GM21717 (cell line): ENCODE data around the gene LRRC71.

Experiments
- ATAC-seq: cut with Tn5 transposase; IDR thresholded peaks from one replicate; pipeline ENCODE4 v1.9.1; 2021; ENCODE audit warnings: mild to moderate bottlenecking, moderate library complexity; ENCODE audit not compliant: unreplicated experiment

Gene LRRC71

DNA sequence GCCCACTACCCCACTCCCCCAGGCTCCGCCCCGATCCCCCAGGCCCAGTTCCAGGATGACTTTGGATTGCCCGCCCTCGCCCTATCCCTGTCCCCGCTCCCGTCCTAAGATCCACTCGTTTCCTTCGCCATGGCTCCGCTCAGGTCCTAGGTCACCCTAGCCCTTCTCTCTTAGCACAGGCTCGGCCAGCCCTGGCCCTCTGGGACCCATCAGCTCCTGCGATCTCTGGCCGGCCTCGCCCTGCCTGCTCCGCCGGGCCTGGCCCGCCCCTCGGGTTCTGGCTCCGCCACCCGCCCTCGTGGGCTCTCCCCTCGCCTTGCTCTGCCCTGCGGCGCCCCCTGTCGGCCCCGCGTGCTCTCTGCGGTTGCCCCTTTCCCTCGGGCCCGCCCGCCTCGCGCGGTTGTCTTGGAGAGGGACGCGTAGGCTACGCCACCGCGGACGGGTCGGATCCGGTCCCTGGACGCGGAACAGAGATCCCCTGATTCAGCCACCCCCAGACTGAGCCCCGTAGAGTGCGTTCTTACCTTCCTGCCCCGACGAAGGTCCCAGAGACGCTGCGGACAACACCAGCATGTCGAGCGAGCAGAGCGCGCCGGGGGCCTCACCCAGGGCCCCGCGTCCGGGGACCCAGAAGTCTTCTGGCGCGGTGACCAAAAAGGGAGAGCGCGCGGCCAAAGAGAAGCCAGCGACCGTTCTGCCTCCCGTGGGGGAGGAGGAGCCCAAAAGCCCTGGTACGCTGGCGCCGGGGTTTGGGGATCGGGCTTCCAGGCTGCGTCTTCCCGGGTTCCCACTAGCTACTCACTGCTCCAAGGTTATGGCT, at the start of gene LRRC71:
Gene LRRC71 (plus strand): TSS at position 400 of the 820 bp plus-strand sequence. CDS start 172 bp downstream, at position 572.
- no peak for ATAC-seq

DNA sequence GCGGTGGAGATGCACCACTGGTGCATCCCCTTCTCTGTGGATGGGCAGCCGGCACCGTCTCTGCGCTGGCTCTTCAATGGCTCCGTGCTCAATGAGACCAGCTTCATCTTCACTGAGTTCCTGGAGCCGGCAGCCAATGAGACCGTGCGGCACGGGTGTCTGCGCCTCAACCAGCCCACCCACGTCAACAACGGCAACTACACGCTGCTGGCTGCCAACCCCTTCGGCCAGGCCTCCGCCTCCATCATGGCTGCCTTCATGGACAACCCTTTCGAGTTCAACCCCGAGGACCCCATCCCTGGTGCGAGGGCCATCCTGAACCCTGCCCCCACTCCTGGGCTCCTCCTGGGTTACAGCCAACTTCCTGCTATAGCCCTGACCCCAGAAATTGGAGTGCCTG, 46.8 kb upstream of the LRRC71 start:
- no peak for ATAC-seq

DNA sequence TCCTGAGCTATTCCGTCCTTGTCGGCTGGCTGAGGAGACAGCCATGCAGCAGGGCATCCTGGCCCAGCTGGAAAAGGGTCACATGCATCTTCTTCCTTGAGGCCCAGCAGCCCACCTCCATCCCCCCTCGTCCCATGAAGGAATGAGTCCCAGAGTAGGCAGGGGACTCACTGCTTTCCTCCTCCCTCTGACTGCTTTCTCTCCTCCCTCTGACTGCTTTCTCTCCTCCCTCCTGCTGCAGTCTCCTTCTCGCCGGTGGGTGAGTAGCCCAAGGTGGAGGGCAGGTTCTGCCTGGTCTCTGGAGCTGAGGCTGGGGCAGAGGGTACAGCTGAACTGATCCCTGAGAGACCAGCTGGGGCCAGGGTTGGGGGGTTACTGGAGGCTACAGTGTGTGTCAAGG, 46.3 kb upstream of the LRRC71 start:
- no peak for ATAC-seq

DNA sequence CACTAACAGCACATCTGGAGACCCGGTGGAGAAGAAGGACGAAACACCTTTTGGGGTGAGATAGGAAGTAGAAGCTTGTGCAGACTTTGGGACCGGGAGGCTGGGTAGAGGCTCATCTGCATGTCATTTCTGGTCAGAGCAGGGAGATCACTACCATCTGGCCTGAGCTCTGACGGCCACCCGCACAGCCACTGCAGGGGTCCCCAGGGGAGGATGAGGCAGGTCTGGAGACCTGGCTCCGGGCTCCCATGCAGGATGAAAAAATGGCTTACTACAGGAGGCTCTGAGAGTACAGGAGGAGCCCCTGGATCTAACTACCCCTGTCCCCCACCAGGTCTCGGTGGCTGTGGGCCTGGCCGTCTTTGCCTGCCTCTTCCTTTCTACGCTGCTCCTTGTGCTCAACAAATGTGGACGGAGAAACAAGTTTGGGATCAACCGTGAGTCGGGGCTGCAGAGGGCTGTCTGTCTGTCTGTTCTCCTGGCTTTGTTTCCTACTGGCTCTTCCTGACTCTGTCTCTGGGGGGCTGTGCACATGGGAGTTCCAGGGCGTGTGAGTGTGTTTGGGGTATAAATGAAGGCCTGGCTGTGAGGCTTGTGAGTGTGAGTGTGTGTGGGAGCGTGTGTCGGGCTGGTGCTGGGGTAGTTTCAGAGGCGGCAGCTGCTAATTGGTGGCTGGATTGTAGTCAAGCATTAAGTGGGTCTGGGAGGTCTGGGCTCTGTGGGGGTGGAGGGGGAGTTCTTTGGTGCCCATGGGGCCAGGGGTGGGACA, 45.7 kb upstream of the LRRC71 start:
- ATAC-seq: no peak

DNA sequence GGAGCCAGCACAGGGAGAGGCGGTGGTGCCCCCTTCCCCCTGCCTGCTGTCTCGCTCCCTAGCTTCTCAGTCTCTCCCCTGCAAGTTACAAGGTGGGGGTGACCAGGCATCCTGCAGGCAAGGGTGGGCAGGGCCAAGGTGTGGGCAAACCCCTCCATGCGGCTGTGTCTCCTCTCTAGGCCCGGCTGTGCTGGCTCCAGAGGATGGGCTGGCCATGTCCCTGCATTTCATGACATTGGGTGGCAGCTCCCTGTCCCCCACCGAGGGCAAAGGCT, 45.2 kb upstream of the LRRC71 start:
- no peak for ATAC-seq

DNA sequence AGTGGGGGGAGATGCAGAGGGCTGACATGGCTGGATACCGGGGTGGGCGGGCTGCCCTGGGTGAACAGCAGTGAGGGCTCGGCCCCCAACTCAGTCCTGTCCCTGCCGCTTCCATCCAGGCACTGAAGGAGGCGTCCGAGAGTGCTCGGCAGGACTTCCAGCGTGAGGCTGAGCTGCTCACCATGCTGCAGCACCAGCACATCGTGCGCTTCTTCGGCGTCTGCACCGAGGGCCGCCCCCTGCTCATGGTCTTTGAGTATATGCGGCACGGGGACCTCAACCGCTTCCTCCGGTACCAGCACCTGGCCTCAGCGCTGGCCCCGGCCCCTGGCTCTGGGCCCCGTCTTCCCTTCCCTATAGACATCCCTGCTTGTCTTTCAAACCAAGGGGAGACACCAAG, 44.2 kb upstream of the LRRC71 start:
- no peak for ATAC-seq

DNA sequence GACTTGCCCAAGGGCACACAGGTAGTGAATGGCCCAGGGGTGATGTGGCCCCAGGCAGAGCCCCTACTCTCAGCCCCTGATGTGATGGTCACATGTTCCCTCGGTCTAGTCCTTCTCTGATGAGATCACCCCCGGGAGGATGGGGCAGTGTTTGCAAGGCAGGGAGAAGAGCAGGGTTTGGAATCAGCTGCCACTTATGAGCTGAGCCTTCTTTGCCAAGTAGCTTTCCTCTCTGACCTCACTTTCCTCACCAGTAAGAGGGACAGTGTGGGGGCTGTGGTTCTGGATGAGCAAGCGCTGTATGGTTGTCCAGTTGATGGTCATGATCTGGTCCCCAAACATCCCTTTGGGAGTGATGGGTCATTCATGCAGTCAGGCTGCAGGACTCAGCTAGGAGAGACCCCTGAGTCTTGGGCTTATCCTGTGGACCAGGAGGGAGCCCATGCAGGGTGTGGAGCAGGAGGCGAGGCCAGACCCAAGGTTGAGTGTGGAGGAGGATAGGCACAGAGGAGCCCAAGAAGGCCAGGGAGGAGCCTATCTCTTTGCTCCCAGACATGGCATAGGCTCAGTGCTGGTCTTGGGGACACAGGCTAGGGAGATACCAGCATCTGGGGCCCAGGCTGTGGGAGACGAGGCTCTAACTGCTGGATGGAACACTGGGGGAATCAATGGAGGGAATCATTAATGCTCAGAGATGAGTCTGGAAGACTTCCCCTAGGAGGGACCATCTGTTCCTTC, 42.8 kb upstream of the LRRC71 start:
- no peak for ATAC-seq

DNA sequence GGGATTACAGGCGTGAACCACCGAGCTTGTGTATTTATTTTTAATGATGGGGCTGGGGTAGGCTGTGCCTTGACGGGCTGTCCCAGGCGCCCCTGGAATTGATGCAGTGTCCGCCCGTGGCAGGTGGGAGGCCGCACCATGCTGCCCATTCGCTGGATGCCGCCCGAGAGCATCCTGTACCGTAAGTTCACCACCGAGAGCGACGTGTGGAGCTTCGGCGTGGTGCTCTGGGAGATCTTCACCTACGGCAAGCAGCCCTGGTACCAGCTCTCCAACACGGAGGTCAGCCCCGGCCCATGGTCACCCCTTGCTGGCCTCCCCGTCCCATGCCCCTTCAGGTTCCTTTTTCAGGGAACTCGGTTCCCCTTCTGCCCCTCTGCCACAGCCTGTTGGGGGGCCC, 40.6 kb upstream of the LRRC71 start:
- no peak for ATAC-seq

DNA sequence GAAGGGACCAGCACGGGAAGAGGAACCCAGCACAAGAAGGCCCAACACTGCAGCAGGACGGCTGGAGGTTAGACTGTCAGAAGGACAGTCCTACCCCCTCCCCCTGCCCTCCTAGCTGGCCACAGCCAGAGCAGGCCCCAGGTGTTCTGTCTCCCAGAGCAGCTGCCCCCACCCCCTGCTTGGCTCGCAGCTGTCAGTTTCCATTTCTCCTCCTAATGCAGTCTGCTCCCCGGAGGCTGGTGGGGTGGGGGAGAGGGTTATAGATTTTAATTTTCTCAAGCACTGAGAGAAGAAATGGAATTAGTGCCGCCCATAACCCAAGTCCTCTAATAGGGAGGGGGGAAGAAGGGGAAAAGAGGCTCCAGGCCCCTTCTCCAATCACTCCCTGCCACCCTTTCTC, 40.0 kb upstream of the LRRC71 start:
- no peak for ATAC-seq

DNA sequence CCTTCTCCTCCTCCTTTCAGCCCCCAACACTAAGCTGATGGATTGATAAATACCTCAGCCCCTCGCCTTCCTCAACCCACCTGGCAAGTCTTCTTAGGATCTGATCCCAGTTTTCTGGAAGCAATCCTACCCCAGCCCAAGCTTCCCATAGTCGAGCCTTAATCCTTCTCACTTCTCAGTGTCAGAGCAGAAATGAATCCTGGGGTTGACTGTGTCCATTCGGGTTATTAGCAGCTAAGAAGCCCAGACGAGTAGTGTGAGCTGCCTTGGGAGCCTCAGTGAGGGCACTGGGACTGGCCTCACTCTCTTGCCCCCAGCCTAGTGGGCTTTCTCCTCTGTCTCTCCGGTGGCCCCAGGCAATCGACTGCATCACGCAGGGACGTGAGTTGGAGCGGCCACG, 39.3 kb upstream of the LRRC71 start:
- ATAC-seq: no peak

DNA sequence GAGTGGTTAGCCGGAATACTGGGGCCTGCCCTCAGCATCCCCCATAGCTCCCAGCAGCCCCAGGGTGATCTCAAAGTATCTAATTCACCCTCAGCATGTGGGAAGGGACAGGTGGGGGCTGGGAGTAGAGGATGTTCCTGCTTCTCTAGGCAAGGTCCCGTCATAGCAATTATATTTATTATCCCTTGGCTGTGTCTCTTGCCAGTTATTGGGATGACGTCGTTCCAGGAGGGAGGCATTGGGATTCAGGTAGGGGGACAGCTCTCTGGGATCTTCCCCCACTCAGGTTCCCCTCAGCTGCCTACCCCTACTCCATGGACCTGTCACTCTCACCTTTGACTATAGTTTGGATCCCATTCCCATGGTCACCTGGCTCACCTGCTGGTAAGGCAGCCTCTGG, 38.8 kb upstream of the LRRC71 start:
- ATAC-seq: no peak

DNA sequence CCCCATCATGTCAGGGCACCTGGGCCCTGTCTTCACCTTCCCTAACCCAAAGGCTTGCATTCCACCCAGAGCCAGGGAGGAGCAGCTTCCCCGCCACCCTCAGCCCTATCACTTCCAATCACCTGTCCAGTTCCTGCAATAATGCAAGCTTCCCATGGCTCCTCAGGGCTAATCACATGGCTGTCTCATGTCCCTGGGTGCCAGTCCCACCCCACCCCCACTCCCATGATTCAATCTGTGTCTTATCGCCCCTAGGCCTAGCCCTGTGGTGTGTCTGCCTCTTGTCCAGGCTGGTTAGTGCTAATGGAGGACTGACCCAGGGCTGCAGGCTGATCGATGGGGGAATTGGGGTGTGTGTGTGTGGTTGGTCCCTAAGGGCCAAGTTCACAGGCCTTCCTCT, 37.9 kb upstream of the LRRC71 start:
- no peak for ATAC-seq

DNA sequence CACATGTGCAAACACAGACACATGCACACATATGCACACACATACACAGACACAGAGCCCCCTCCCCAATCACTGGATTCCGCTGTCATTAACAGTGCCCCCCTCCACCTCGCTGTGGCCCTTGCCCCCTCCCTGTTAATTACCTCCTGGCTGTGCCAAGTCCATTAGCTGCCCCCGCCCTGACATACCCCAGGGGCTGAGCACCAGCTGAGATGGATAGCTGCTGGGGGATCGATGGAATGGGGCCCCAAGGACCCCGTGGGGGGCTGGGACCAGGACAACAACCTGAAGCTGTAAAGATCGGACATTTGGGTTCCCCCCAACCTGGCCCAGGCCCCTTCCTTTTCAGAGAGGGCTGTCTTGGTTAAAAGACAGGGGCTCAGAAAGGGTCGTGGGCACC, 36.5 kb upstream of the LRRC71 start:
- ATAC-seq: no peak

DNA sequence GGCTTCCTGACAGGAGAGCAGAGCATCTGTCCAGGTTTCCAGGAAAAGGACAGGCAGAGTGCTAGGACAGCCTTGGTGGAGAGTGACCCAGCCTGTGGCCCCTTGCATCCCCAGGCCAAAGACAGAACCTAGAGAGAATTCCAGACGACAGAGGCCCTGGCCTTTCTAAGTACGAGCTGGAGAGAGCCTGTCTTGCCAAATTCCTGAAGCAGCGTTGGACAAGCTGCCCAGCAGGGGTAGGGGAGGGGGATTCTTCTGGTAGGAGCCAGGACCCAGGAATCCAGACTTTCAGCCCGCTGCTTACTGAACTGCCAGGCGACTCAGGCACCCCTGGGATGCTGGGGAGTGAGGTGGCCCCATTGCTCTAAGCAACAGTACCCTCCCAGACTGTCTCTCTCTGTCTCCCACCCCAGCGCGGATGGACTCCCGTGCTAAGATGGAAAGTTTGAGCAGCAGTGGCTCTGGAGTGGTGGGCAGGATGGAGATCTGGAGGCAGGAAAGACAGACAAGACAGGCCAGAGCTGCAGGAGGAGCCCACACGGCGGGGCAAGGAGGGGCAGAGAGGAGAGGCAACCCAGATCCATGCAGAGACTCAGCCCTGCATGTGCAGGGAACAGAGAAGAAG, 35.8 kb upstream of the LRRC71 start:
- ATAC-seq: no peak

DNA sequence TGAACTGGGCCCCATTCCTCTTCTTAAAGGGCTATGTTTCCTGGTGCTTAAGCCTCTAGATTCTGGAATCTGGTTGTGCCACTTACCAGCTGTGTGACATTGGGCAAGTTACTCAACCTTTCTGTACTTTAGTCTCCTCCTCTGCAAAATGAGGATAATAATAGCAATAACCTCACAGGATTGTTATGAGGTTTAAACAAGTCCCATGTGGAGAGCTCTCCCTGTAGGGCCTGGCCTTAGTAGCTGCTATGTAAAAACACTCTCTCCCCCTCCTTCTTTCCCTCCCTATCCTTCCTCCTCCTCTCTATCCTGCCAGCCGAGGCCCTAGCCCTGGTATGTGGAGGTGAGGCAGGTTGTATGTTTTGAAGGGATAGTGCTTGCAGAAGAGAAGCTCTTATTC, 35.1 kb upstream of the LRRC71 start:
- no peak for ATAC-seq

DNA sequence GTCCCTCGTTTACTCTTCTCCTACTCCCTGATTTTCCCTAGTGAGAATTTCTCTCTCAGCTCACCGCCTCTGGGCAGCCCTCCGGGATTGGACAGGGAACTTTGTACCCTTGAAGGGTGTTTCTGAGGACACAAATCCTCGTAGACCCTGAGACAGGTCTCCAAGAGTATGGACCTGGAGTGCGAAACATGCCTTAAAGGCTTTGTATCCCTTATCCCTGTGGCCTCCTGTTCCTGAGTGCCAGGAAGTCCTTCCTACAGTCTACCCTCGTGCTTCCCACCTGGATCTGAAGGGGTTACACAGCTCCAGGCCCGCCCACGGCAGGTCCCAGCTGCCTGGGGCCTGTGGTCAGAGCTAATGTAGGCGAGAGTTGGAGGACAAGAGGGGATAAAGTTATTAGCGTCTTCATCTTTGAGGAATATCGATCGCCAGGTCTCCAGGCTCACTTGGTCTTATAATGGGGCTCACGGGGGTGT, 34.5 kb upstream of the LRRC71 start:
- ATAC-seq: no peak

DNA sequence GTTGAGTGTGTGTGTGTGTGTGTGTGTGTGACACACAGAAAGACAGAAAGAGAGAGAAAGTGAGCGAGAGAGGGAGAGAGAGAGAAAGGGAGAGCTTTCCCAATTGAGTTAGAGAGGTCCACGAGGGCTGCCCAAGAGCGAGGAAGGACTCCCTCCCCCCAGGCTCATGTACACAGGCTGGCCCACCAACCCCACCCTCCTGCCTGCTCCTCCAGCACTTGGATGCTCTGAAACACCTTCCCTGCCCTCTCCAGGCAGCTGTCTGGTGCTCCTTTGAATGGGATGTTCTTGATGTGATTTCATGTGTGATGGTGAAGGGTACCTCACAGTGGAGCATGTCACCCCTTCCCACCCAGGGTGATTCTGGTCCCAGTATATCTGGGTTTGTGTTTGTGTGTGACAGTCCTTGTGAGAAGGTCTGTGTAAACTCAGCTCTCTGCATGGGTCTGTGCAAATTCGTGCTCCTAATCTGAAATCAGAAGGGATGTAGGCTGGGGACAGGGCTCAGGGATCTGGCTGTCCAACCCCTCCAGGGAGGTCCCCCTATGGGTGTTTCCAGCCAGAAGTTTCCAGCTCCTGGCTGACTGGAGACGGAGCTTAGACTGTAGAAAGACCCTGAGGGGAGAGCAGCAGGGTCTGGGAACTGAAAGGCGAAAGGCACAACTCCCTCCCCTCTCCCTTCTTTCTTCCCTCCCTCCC, 33.7 kb upstream of the LRRC71 start:
- no peak for ATAC-seq

DNA sequence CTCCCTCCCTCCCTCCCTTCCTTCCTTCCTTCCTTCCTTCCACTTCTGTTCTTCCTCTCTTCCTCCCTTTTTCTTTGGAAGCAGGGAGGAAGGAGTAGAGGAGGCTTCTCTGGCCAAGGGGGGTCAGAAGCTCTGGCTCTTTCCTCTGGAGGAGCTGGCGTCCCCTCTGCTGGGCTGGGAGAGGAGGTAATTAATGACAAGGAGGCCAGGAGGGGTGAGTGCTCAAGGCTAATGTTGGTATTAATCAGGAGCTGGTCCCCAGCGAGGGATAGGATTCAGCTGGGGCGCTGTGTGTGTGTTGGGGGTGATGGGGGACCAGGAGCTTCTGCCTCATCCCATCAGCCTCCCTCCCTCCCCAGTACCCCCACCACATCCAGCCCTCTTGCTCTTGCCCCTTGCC, 33.1 kb upstream of the LRRC71 start:
- no peak for ATAC-seq

DNA sequence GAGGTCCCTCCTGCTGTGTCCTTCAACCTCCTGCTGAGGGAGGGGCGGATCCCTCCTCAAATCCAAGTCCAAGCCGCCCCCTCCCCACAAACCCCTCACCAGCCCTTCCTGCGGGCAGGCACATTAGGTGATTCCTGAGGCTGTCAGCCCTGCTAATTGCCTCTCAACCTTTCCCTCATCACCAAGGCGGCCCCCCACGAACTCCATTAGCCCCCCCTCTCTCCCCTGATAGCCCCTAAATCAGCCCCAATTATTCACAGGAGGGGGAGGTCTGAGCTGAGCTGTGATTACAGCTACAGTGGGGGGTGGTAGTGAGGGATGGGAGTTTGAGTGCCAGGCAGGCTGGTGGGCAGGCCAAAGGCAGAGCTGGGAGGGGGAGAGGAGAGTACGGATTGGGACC, 32.7 kb upstream of the LRRC71 start:
- no peak for ATAC-seq

DNA sequence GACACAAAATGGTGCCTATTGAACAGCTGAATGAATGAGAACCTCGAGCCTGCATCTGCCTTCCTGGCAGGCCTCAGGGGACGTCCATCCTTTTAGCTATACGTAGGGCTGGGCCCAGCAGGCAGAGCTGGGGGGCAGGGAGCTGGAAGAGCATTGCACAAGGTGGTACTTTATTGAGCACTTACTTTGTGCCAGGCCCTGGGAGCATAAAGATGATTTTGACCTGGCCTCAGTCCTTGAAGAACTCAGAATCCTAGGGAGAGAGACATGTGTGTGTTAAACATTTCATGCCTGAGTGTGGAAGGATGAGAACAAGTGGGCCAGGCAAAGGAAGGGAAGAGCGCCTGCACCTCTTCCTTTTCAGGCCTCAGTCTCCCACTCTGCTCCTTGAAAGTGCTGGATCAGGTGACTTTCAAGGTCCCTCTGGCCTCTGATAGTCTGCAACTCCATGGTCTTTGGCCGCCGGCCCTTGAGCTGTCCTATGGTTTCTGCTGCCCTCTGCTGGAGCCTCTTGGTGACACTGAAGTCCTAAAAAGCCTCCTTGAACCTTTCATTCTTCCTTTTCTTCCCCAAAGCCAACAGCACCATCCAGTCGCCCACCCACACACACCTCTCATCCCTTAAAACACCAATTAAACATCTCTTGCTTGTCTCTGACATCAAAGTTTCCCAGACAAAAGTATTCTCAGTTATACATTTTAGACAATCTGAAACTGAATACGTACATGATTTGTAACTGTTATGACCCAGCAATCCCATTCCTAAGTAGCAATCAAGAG, 30.4 kb upstream of the LRRC71 start:
- ATAC-seq: no peak
